Measurements from ENCODE around the gene CMTM2. TPM values are rescaled to one million over a fixed set of nuclear protein-coding genes. Genes with fewer than 3 reads are reported as not detected.

The CMTM2 gene
- polyA plus RNA-seq, 1 donor from 2014 or later = 0.25 TPM

DNA sequence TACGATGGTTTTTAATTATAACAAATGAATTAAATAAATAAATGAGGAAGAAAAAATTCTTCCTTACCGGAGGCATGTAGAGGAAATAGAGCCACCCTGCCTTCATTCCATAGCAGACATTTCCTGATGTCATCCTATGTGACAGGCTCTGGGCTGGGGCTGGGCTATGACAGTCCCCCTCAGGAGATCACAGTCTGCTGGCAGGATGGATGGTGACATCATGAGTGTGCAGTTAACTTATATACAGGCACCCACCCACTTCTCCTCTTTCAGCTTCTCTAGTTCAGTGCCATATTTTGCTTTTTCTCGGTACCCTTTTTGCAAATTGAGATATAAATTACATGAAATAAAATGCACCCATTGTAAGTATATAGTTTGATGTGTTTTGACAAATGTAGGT lies 18.8 kb downstream of the CMTM2 start:
- H3K9me2 ChIP-seq (ENCODE audit: insufficient read depth, low read length) = no peaks in the 10 kb centered on the region
- H3K9ac ChIP-seq (ENCODE audit: low read length) = no peak overlapping the region
- H3F3A ChIP-seq (ENCODE audit: insufficient read depth, low read length, poor library complexity, severe bottlenecking) = no peaks in the 10 kb centered on the region
- no peaks in the 10 kb centered on the region for H3K79me2 ChIP-seq (replicated peaks; ENCODE audit: insufficient read depth, low read length)
- H3K4me2 ChIP-seq (ENCODE audit: low read length) = no peak overlapping the region
- H4K20me1 ChIP-seq (ENCODE audit: insufficient read depth) = no peaks in the 10 kb centered on the region
- TF ChIP-seq TAF1 (IDR thresholded peaks at IDR 0.05; ENCODE audit: low read depth) (no peak), POLR2AphosphoS5 (IDR thresholded peaks at IDR 0.05) (no peak), MXI1 (conservative IDR thresholded peaks at IDR 0.05; ENCODE audit: poor library complexity, severe bottlenecking) (no peak), EZH2 (IDR thresholded peaks at IDR 0.05; ENCODE audit: borderline replicate concordance, insufficient read depth, low read length, poor library complexity, severe bottlenecking) (no peak), RAD21 (conservative IDR thresholded peaks at IDR 0.05) (no peak), SMC3 (conservative IDR thresholded peaks at IDR 0.05; ENCODE audit: poor library complexity) (no peak)
- H3K9me3 ChIP-seq (ENCODE audit: low read length) = no peaks in the 10 kb centered on the region
- H3K36me3 ChIP-seq (ENCODE audit: insufficient read depth, low read length) = no peaks in the 10 kb centered on the region
- H3K27me3 ChIP-seq (ENCODE audit: insufficient read depth, low read depth, low read length) = no peaks in the 10 kb centered on the region
- H3K27ac ChIP-seq (ENCODE audit: low read length) = no peak overlapping the region
- no peak overlapping the region for H2AFZ ChIP-seq (ENCODE audit: low read depth, low read length)
- no peak overlapping the region for H3K4me3 ChIP-seq (ENCODE audit: low read length)

DNA sequence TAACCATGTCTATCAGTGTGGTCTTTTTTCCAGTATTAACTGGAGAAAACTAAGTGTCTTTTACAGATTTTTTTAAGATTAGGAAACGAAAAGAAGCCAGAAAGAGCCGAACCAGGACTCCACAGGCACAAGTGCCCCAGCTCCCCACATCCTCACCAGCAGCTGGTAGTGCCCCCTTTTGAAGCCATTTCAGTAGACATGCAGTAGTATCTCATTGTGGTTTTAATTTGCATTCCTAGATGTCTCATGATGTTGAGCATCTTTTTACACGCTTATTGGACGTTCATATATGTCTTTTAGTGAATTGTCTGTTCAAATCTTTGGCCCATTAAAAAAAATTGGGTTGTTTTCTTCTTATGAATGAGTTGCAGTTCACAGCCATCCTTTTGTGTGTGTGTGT lies 20.5 kb downstream of the CMTM2 start:
- H3K79me2 ChIP-seq (replicated peaks; ENCODE audit: insufficient read depth, low read length) = no peaks in the 10 kb centered on the region
- H2AFZ ChIP-seq (ENCODE audit: low read depth, low read length) = no peak overlapping the region
- TF ChIP-seq EZH2 (IDR thresholded peaks at IDR 0.05; ENCODE audit: borderline replicate concordance, insufficient read depth, low read length, poor library complexity, severe bottlenecking) (no peak), RAD21 (conservative IDR thresholded peaks at IDR 0.05) (no peak), TAF1 (IDR thresholded peaks at IDR 0.05; ENCODE audit: low read depth) (no peak), POLR2AphosphoS5 (IDR thresholded peaks at IDR 0.05) (no peak), MXI1 (conservative IDR thresholded peaks at IDR 0.05; ENCODE audit: poor library complexity, severe bottlenecking) (no peak)
- TF ChIP-seq, protein P1, sequence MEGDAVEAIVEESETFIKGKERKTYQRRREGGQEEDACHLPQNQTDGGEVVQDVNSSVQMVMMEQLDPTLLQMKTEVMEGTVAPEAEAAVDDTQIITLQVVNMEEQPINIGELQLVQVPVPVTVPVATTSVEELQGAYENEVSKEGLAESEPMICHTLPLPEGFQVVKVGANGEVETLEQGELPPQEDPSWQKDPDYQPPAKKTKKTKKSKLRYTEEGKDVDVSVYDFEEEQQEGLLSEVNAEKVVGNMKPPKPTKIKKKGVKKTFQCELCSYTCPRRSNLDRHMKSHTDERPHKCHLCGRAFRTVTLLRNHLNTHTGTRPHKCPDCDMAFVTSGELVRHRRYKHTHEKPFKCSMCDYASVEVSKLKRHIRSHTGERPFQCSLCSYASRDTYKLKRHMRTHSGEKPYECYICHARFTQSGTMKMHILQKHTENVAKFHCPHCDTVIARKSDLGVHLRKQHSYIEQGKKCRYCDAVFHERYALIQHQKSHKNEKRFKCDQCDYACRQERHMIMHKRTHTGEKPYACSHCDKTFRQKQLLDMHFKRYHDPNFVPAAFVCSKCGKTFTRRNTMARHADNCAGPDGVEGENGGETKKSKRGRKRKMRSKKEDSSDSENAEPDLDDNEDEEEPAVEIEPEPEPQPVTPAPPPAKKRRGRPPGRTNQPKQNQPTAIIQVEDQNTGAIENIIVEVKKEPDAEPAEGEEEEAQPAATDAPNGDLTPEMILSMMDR (IDR thresholded peaks at IDR 0.05; ENCODE audit: poor library complexity, severe bottlenecking) = no peak
- H4K20me1 ChIP-seq (ENCODE audit: insufficient read depth) = no peaks in the 10 kb centered on the region
- H3K4me2 ChIP-seq (ENCODE audit: low read length) = no peak overlapping the region
- no peaks in the 10 kb centered on the region for H3K9me2 ChIP-seq (ENCODE audit: insufficient read depth, low read length)
- H3K27me3 ChIP-seq (ENCODE audit: insufficient read depth, low read depth, low read length) = no peaks in the 10 kb centered on the region
- H3K9ac ChIP-seq (ENCODE audit: low read length) = no peak overlapping the region
- no peak overlapping the region for H3K4me3 ChIP-seq (ENCODE audit: low read length)
- no peak overlapping the region for H3K27ac ChIP-seq (ENCODE audit: low read length)
- H3K36me3 ChIP-seq (ENCODE audit: insufficient read depth, low read length) = no peaks in the 10 kb centered on the region
- no peaks in the 10 kb centered on the region for H3F3A ChIP-seq (ENCODE audit: insufficient read depth, low read length, poor library complexity, severe bottlenecking)
- no peaks in the 10 kb centered on the region for H3K9me3 ChIP-seq (ENCODE audit: low read length)

DNA sequence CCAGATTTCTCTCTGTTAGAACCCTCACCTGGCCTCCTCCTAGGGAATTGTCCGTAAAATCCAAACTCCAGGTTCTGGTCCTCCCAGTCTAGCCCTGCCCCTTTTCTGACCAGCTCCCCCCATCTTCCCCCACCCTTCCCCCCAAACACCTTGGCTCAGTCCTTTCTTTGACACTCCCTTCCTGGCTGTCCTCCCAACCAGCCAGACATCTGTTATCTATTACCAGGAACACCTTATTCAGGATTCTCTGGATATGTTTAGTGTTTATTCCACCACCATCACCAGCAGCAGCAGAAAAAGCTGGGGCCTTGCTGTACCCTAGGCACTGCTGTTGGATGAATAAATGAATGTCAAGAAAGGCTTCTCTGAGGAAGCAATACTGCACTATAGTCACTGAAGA lies 21.2 kb downstream of the CMTM2 start:
- TF ChIP-seq EP300 (conservative IDR thresholded peaks at IDR 0.05; ENCODE audit: poor library complexity, severe bottlenecking) = no peak
- TF ChIP-seq MXI1 (conservative IDR thresholded peaks at IDR 0.05; ENCODE audit: poor library complexity, severe bottlenecking) = no peak
- no peak for TF ChIP-seq POLR2AphosphoS5 (IDR thresholded peaks at IDR 0.05)
- no peak for TF ChIP-seq EZH2 (IDR thresholded peaks at IDR 0.05; ENCODE audit: borderline replicate concordance, insufficient read depth, low read length, poor library complexity, severe bottlenecking)
- TF ChIP-seq, protein P1 (IDR thresholded peaks at IDR 0.05; ENCODE audit: poor library complexity, severe bottlenecking) = no peak
- TF ChIP-seq TAF1 (IDR thresholded peaks at IDR 0.05; ENCODE audit: low read depth) = no peak
- no peak for TF ChIP-seq RAD21 (conservative IDR thresholded peaks at IDR 0.05)
- TF ChIP-seq, protein P2, sequence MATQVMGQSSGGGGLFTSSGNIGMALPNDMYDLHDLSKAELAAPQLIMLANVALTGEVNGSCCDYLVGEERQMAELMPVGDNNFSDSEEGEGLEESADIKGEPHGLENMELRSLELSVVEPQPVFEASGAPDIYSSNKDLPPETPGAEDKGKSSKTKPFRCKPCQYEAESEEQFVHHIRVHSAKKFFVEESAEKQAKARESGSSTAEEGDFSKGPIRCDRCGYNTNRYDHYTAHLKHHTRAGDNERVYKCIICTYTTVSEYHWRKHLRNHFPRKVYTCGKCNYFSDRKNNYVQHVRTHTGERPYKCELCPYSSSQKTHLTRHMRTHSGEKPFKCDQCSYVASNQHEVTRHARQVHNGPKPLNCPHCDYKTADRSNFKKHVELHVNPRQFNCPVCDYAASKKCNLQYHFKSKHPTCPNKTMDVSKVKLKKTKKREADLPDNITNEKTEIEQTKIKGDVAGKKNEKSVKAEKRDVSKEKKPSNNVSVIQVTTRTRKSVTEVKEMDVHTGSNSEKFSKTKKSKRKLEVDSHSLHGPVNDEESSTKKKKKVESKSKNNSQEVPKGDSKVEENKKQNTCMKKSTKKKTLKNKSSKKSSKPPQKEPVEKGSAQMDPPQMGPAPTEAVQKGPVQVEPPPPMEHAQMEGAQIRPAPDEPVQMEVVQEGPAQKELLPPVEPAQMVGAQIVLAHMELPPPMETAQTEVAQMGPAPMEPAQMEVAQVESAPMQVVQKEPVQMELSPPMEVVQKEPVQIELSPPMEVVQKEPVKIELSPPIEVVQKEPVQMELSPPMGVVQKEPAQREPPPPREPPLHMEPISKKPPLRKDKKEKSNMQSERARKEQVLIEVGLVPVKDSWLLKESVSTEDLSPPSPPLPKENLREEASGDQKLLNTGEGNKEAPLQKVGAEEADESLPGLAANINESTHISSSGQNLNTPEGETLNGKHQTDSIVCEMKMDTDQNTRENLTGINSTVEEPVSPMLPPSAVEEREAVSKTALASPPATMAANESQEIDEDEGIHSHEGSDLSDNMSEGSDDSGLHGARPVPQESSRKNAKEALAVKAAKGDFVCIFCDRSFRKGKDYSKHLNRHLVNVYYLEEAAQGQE (IDR thresholded peaks at IDR 0.05; ENCODE audit: borderline replicate concordance) = no peak
- TF ChIP-seq SMC3 (conservative IDR thresholded peaks at IDR 0.05; ENCODE audit: poor library complexity) = no peak
- H3K27ac ChIP-seq (ENCODE audit: low read length) = no peak overlapping the region
- H3K4me3 ChIP-seq (ENCODE audit: low read length) = no peak overlapping the region
- H3K9me2 ChIP-seq (ENCODE audit: insufficient read depth, low read length) = no peaks in the 10 kb centered on the region
- H3K27me3 ChIP-seq (ENCODE audit: insufficient read depth, low read depth, low read length) = no peaks in the 10 kb centered on the region
- H3F3A ChIP-seq (ENCODE audit: insufficient read depth, low read length, poor library complexity, severe bottlenecking) = no peaks in the 10 kb centered on the region
- no peaks in the 10 kb centered on the region for H3K79me2 ChIP-seq (replicated peaks; ENCODE audit: insufficient read depth, low read length)
- H3K4me2 ChIP-seq (ENCODE audit: low read length) = no peak overlapping the region
- no peaks in the 10 kb centered on the region for H4K20me1 ChIP-seq (ENCODE audit: insufficient read depth)
- no peak overlapping the region for H3K9ac ChIP-seq (ENCODE audit: low read length)
- no peaks in the 10 kb centered on the region for H3K36me3 ChIP-seq (ENCODE audit: insufficient read depth, low read length)
- H3K9me3 ChIP-seq (ENCODE audit: low read length) = no peaks in the 10 kb centered on the region
- H2AFZ ChIP-seq (ENCODE audit: low read depth, low read length) = no peak overlapping the region
